Measurements from ENCODE around the gene C2orf49. TPM values are rescaled to one million over a fixed set of nuclear protein-coding genes. Genes with fewer than 3 reads are reported as not detected.

C2orf49 gene
- total RNA-seq, 2 donors from 2014 or later, result 17.5 to 18.4 TPM

- no peaks in the 10 kb centered on the region for H3K36me3 ChIP-seq
- TF ChIP-seq, protein P1, sequence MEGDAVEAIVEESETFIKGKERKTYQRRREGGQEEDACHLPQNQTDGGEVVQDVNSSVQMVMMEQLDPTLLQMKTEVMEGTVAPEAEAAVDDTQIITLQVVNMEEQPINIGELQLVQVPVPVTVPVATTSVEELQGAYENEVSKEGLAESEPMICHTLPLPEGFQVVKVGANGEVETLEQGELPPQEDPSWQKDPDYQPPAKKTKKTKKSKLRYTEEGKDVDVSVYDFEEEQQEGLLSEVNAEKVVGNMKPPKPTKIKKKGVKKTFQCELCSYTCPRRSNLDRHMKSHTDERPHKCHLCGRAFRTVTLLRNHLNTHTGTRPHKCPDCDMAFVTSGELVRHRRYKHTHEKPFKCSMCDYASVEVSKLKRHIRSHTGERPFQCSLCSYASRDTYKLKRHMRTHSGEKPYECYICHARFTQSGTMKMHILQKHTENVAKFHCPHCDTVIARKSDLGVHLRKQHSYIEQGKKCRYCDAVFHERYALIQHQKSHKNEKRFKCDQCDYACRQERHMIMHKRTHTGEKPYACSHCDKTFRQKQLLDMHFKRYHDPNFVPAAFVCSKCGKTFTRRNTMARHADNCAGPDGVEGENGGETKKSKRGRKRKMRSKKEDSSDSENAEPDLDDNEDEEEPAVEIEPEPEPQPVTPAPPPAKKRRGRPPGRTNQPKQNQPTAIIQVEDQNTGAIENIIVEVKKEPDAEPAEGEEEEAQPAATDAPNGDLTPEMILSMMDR (IDR thresholded peaks at IDR 0.05), result no peak
- peaks cover 15 to 68% of the 10 kb centered on the region in 2 donors for H3K4me1 ChIP-seq (ENCODE audit: control insufficient read depth in 1 of 2, low read depth in 2 of 2)
- DNase-seq (ENCODE audit: low spot score), result no peak
- H3K9me3 ChIP-seq, result no peaks in the 10 kb centered on the region
- no peaks in the 10 kb centered on the region for H3K27me3 ChIP-seq (replicated peaks; ENCODE audit: insufficient read depth)
- H3K27ac ChIP-seq, result no peak overlapping the region
- no peak overlapping the region for H3K4me3 ChIP-seq
- ATAC-seq (ENCODE audit: insufficient number of reproducible peaks, low FRiP score, low read depth), result no peak
Measured at GRCh38 chr2:105393373-105394055, 56.2 kb downstream of the C2orf49 start.

DNA sequence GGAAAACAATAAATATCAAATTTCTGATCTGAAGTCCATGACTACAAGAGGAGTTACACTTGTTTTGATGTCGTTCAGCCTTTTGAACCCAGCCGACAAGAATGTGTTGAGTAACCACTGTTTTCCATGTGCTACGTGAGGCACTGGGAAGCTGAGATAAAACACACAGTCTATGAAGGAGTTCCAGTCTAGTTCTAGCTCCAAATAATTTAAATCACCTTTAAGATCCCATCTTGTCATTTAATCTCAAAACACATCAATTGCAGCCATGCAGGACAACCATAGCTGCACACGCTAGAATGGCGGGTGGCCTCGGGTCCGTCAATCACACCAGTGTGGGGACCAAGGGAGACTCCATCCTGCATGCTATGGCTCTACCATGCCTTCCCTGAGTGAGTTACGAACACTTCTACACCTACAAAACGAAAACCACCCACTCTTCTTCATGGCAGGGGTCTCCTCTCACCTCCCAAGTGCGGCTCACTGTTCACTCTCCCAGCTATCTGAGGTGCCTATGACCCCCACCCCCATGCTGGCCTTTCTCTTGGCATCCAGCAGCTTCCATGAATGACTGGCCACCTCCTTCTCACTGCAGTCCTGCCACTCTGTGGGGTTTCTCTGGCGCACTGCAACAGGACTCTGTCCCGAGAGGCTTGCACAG, 57.7 kb downstream of the C2orf49 start:
- Histone ChIP-seq H3K27ac (no peak overlapping the region), H3K36me3 (no peaks in the 10 kb centered on the region), H3K4me3 (no peak overlapping the region), H3K4me1 (ENCODE audit: control insufficient read depth in 1 of 2, low read depth in 2 of 2) (peaks cover 12 to 59% of the 10 kb centered on the region in 2 donors), H3K27me3 (replicated peaks; ENCODE audit: insufficient read depth) (no peaks in the 10 kb centered on the region), H3K9me3 (no peaks in the 10 kb centered on the region)
- no peak for ATAC-seq (ENCODE audit: insufficient number of reproducible peaks, low FRiP score, low read depth)
- DNase-seq (ENCODE audit: low spot score), result no peak
- TF ChIP-seq, protein P1 (IDR thresholded peaks at IDR 0.05), result no peak

DNA sequence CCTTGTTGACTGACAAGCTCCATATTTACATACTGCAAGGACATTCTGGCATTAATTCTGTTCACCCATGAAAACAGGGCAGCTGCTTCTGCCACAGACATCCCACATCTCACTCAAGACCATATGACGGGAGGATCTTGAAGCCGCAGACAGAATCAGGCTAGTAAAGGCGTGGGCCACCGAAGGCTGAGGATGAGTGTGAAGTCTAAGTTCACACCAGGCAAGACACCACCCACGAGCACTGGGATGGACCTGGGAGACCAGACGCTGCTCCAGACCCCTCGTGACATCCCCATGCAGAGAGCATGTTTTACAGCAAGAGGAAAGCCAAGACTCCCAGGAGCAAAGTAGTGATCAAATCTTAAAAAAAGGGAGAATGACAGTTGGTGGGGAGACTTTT, 58.4 kb downstream of the C2orf49 start:
- ATAC-seq (ENCODE audit: insufficient number of reproducible peaks, low FRiP score, low read depth) (no peak), DNase-seq (ENCODE audit: low spot score) (no peak)
- Histone ChIP-seq H3K27ac (no peak overlapping the region), H3K4me1 (ENCODE audit: control insufficient read depth in 1 of 2, low read depth in 2 of 2) (peaks cover 12 to 53% of the 10 kb centered on the region in 2 donors), H3K27me3 (replicated peaks; ENCODE audit: insufficient read depth) (no peaks in the 10 kb centered on the region), H3K9me3 (no peaks in the 10 kb centered on the region), H3K4me3 (no peak overlapping the region), H3K36me3 (no peaks in the 10 kb centered on the region)
- TF ChIP-seq, protein P1 (IDR thresholded peaks at IDR 0.05), result no peak

GRCh38 chr2:105396254-105397024, 59.1 kb downstream of the C2orf49 start:
- H3K4me1 ChIP-seq (ENCODE audit: control insufficient read depth in 1 of 2, low read depth in 2 of 2), result peaks cover 8 to 45% of the 10 kb centered on the region in 2 donors
- H3K36me3 ChIP-seq, result no peaks in the 10 kb centered on the region
- ATAC-seq (ENCODE audit: insufficient number of reproducible peaks, low FRiP score, low read depth) (no peak), DNase-seq (ENCODE audit: low spot score) (peak; percentile 33)
- no peaks in the 10 kb centered on the region for H3K27me3 ChIP-seq (replicated peaks; ENCODE audit: insufficient read depth)
- no peak overlapping the region for H3K27ac ChIP-seq
- H3K9me3 ChIP-seq, result no peaks in the 10 kb centered on the region
- TF ChIP-seq, protein P1 (IDR thresholded peaks at IDR 0.05), result no peak
- H3K4me3 ChIP-seq, result peak overlapping the region; percentile 99

Measured in thoracic aorta (tissue), 2 donors.